Cerebellar cortex (tissue), 1 donor: ENCODE results near the gene PDE8B.
"Not testable (repeated sequence)": the region's sequence is repeated elsewhere in the genome, so short reads cannot be mapped to it uniquely, and the experiment has no call there.

Experiments used
- DNase-seq: peaks from one replicate; pipeline ENCODE4 v3.0.0-alpha.2; 2015; ENCODE audit warnings: low spot score

Gene PDE8B

DNA sequence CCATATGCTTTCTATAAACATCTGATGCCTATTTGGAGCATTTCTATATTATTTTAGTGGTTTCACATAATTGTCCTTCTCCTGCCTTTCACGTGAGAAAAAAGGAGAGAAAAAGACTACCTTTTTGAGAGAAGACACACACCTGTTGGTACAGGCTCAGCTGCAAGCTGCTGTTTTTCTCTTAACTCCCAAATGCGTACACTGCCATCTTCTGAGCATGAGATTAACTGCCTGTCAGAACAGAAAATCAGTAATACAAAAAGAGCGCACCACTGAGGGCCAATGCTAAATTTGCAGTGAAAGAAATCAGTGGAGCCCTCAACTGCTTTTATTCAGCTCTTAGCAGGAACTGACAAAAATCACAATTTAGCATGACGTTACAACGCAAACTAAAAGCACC is 226.7 kb downstream of the PDE8B start:
- DNase-seq = peak; percentile 56

DNA sequence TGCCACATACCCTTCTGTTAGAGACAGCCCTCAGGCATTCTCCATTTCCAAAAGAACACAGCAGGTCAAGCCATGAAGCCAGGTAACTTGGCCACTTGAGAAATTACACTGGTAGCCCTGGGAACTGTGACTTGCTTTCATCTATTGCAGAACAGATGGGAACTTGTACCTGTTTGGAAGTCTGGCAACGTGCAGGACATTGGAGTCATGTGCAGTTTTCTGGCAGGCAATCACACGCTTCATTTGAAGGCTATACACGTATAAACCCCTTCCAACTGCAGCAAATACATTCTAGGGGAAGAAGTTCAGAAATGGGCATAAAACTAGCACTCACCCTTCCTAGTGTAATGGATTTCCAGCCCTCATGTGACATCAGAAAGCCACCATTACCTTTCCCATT is 227.6 kb downstream of the PDE8B start:
- peak; percentile 90 for DNase-seq

DNA sequence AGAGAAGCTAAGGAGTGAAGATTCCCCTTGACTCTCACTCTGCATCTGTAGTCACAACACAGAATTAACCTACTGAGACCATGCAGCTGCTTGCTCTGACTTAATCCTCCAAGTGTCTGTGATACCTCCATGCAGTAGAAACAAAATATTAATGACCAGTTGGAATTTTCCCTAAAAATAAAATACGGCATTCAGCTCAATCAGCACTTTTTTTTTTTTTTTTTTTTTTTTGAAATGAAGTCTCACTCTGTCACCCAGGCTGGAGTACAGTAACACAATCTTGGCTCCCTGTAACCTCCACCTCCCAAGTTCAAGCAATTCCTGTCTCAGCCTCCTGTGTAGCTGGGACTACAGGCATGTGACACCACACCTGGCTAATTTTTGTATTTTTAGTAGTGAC is 233.2 kb downstream of the PDE8B start:
- no peak for DNase-seq

DNA sequence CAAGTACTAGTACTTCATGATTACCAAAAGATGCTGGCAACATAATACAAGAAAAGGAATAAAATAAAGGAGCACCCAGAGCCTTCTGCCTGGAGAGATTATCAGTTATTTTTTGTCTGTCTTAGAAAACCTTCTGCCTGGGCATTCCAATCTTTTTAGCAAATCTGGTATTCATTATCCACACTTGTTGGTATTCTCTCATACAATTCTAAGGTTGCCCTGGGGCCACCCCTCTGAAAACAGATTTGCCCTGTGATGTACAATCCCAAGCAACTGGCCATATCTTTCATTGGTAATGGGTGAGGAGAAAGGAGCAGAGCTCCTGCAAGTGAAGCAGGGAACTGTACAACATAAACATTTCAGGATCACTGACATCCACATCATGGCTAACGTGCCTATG is 233.9 kb downstream of the PDE8B start:
- no peak for DNase-seq

DNA sequence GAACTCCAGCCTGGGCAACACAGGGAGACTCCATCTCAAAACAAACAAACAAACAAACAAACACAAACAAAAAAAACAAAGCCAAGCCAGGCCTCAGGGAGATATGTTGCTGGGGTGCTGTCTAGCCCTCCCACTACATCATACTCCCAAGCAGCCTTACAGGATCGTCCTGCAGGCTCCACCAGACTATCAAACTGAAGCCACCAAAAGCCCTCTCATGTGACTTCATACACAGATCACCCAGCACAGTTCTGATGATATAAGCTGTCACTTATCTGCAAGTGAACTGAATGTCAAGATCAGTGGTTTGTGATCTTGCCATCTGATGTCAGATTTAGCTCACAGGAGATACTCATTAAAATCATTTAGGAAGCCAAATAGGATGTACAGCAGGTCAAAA is 238.4 kb downstream of the PDE8B start:
- DNase-seq = no peak

DNA sequence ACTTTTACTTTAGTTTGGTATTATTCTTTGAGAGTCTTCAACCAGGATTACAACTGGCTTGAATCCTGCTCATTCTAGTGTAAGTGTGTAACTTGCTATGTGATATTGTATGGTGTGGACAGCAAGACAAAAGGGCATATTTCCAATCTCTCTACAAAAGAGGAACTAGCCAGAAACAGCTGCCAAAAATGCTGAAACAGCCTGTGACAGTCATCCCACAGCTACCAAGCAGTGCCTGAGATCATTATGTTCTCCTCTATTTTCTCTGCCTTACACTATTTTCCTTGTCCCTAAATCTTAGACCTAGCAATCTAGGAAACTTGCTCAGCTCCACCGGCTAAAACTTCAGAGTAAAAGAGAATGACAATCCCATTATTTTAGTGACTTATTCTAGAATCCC is 238.8 kb downstream of the PDE8B start:
- DNase-seq = peak; percentile 44

DNA sequence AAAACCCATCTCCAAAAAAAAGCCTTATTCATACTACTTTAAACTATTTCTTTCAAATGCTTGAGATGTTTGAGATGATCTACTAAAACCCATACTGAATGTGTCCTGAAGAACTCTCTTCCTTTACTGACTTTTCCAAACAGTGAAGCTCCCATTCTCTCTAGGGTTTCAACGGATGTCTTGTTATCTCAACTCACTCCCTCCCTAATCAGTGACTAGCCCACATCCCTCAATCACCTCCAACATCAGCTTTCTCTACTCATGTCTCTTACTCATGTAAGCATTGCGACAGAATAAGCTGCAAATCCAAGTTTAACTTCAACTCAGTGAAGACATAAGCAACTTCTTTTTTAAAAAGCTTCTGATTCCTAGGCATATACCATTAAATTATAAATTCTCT is 239.5 kb downstream of the PDE8B start:
- no peak for DNase-seq

DNA sequence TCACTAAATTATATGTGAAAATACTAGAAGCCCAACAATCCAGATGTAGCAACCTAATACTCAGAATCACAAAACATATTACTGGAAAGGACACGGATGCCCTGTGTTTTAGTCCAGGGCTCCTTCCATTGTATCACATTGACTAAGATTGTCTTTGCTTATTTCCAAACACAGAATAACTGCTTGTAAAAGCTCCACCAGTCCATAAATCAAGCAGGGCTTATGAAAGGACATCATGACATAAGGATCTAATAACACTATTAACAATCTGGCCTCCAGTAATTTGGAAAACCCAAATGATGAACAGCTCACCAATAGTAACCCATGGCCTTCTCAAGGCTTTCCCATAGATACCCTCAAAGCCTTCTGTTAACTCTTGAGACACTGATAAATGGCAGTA is 241.9 kb downstream of the PDE8B start:
- no peak for DNase-seq

DNA sequence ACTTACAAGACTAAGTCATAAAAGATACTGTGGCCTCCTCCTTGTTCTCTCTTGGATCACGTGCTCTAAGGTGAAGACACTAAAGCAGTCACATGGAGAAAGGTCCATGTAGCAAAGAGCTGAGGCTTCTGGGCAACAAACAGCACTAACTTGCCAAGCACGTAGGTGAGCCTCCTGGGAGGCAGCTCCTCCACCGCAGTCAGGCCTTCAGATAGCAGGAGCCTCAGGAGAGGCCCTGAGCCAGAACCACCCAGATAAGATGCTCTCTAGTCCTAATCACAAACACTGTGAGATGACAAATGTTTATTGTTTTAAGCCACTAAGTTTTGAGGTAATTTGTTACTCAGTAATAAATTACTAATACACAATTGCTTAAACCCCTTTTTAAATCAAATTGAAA is 243.6 kb downstream of the PDE8B start:
- DNase-seq = no peak

DNA sequence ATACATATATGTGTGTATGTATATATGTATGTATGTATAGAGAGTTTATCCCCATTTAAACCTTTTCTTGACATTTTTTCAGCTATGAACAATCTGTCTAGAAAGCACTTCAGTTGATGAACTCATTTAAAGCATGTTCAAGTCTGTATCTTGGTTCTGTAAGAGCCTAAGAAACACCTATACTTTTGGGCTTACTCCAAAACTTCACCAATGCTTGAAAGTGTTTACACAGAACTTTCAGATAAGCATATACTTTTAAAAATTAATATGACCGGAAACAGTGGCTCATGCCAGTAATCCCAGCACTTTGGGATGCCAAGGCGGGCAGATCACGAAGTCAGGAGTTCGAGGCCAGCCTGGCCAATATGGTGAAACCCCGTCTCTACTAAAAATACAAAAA is 250.8 kb downstream of the PDE8B start:
- DNase-seq = no peak

DNA sequence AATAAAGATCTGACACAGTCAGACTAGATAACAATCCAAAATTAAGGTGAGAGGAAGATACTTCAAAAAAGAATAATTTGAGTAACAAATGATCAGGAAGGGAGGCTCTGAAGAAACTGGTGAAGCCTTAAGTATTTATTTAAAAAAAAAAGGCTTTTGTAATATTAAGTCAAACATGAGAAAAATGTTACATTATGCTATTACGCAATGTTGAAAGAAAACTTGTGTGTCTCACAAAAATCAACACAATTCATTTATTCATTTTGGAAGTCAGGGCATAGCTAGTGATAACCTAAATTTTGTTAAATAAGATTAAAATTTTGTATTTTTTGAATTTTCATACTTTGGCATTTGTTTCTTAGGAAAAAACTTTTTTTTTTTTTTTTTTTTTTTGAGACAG is 253.4 kb downstream of the PDE8B start:
- no peak for DNase-seq

DNA sequence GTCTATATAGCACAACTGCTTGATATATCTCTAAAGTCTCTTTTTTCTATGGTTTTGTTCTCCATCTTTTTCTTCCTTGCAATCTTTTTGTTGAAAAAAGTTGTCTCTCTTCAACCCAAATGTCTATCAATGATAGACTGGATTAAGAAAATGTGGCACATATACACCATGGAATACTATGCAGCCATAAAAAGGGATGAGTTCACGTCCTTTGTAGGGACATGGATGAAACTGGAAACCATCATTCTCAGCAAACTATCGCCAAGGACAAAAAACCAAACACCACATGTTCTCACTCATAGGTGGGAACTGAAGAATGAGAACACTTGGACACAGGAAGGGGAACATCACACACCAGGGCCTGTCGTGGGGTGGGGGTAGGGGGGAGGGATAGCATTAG is 258.4 kb downstream of the PDE8B start:
- not testable (repeated sequence) for DNase-seq

DNA sequence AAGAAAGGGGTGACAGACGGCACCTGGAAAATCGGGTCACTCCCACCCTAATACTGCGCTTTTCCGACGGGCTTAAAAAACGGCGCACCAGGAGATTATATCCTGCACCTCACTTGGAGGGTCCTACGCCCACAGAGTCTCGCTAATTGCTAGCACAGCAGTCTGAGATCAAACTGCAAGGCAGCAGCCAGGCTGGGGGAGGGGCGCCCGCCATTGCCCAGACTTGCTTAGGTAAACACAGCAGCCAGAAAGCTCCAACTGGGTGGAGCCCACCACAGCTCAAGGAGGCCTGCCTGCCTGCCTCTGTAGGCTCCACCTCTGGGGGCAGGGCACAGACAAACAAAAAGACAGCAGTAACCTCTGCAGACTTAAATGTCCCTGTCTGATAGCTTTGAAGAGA is 264.6 kb downstream of the PDE8B start:
- DNase-seq = not testable (repeated sequence)
